Measurements from ENCODE around the gene ITGAX. TPM values are rescaled to one million over a fixed set of nuclear protein-coding genes. Genes with fewer than 3 reads are reported as not detected.
"Not testable (repeated sequence)": the region's sequence is repeated elsewhere in the genome, so short reads cannot be mapped to it uniquely, and the experiment has no call there.

ITGAX gene
- total RNA-seq, result 56.2 and 56.9 TPM in 2 replicates

DNA sequence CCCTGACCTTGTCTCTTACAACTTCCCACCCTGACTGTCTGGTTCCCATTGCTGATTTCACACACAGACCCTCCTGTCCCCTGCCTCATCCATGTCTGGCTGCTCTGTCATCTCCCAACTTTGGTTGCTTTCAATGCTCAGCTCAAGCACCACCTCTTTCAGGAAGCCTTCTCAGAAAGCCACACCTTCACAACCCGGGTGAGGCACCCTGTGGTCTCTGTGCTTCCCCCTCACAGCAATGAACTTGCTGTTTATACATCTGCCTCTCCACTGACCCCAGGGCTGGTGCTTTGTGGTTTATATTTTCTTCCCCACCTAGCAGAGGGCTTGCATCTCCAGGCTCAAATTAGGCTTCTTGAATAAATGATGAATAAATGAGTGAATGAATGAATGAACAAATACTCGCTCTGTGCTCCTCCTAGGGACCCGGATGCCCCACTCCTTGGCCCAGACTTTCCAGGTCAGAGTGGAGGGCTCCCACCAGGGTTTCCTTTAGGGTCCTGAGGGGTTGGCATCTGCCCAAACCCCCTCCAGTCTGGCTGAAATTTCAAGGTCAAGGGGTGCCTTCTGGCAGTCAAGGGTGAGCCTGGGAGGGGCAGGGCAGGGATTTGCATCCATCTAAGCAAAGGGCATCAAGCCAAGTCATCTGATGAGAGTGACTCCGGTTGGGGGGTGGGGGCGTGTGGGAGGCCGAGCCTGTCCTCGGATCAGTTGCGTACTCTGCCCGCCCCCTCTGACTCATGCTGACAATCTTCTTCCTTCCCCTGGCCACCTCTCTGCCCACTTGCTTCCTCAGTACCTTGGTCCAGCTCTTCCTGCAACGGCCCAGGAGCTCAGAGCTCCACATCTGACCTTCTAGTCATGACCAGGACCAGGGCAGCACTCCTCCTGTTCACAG lies at the start of gene ITGAX:
Gene ITGAX, plus strand, starts transcription at position 783 of the 898 bp plus-strand sequence. Its CDS starts 79 bp downstream, at position 862.
- intact Hi-C loops (cut with micrococcal nuclease), result loop anchor here (1.0 to 10.0 kb wide), 5 partner anchors 32 to 515 kb away; partner anchors contain the start of gene PYCARD
- peak; percentile 64 for DNase-seq (ENCODE audit: low spot score)
- Mint-ChIP-seq H3K4me3 (ENCODE audit: low read depth) (peak within 1 kb of the TSS; percentile 86), H3K27me3 (ENCODE audit: low read depth) (no peaks in the 10 kb centered on the region), H3K9me3 (no peaks in the 10 kb centered on the region), H3K4me1 (ENCODE audit: low read depth) (peaks cover 62% of the 10 kb centered on the region), H3K27ac (peak within 1 kb of the TSS; percentile 97), H3K36me3 (ENCODE audit: low read depth) (peaks cover 9% of the 10 kb centered on the region)

DNA sequence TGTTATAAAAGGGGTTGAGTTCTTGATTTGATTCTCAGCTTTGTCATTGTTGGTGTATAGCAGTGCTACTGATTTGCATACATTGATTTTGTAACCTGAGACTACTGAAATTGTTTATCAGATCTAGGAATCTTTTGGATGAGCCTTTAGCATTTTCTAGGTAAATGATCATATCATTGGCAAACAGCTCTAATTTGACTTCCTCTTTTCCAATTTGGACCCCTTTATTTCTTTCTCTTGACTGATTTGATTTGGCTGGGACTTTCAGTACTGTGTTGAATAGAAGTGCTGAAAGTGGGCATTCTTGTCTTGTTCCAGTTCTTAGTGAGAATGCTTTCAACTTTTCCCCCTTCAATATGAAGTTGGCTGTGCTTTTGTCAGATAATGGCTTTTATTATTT lies 49.8 kb upstream of the ITGAX start:
- Mint-ChIP-seq H3K9me3 (peaks cover 5% of the 10 kb centered on the region), H3K4me3 (ENCODE audit: low read depth) (no peak overlapping the region), H3K36me3 (ENCODE audit: low read depth) (peaks cover 13% of the 10 kb centered on the region), H3K27me3 (ENCODE audit: low read depth) (peaks cover 31% of the 10 kb centered on the region), H3K4me1 (ENCODE audit: low read depth) (peaks cover 11% of the 10 kb centered on the region), H3K27ac (no peak overlapping the region)
- intact Hi-C loops (cut with micrococcal nuclease), result no loop called here
- DNase-seq (ENCODE audit: low spot score), result no peak

DNA sequence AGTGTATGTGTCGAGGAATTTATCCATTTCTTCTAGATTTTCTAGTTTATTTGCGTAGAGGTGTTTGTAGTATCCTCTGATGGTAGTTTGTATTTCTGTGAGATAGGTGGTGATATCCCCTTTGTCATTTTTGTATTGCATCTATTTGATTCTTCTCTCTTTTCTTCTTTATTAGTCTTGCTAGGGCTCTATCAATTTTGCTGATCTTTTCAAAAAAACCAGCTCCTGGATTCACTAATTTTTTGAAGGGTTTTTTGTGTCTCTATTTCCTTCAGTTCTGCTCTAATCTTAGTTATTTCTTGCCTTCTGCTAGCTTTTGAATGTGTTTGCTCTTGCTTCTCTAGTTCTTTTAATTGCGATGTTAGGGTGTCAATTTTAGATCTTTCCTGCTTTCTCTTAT lies 46.6 kb upstream of the ITGAX start:
- H3K4me1 Mint-ChIP-seq (ENCODE audit: low read depth); H3K9me3 Mint-ChIP-seq; H3K4me3 Mint-ChIP-seq (ENCODE audit: low read depth); DNase-seq (ENCODE audit: low spot score); H3K27ac Mint-ChIP-seq; intact Hi-C loops (cut with micrococcal nuclease): not testable (repeated sequence)
- peaks cover 14% of the 10 kb centered on the region for H3K36me3 Mint-ChIP-seq (ENCODE audit: low read depth)
- peaks cover 33% of the 10 kb centered on the region for H3K27me3 Mint-ChIP-seq (ENCODE audit: low read depth)

GRCh38 chr16:31322500-31322899 lies 32.5 kb upstream of the ITGAX start:
- Mint-ChIP-seq H3K36me3 (ENCODE audit: low read depth) (peaks cover 32% of the 10 kb centered on the region), H3K4me3 (ENCODE audit: low read depth) (no peak overlapping the region), H3K27ac (no peak overlapping the region), H3K4me1 (ENCODE audit: low read depth) (peaks cover under 1% of the 10 kb centered on the region), H3K27me3 (ENCODE audit: low read depth) (peaks cover 2% of the 10 kb centered on the region), H3K9me3 (peaks cover 38% of the 10 kb centered on the region)
- no peak for DNase-seq (ENCODE audit: low spot score)
- intact Hi-C loops (cut with micrococcal nuclease), result no loop called here

DNA sequence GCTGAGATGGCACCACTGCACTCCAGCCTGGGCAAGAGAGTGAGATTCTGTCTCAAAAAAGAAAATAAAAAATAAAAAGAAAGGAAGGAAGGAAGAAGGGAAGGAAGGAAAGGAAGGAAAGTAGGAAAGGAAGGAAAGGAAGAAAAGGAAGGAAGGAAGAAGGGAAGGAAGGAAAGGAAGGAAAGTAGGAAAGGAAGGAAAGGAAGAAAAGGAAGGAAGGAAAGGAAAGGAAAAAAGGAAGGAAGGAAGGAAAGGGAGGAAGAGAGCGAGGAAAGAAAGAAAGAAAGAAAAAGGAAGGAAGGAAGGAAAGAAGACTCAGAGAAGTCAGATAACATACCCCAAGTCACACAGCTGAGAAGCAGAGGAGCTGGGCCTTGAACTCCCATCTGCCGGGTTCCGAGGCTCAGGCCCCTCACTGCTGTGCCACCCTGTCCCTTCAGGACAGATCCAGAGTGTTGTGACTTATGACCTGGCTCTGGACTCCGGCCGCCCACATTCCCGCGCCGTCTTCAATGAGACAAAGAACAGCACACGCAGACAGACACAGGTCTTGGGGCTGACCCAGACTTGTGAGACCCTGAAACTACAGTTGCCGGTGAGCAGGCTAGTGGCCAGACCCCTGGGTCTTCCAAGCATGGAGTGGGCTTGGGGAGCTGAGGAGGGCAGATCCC lies 30.9 kb upstream of the ITGAX start:
- DNase-seq (ENCODE audit: low spot score), result no peak
- Mint-ChIP-seq H3K9me3 (peaks cover 30% of the 10 kb centered on the region), H3K27me3 (ENCODE audit: low read depth) (no peaks in the 10 kb centered on the region), H3K4me3 (ENCODE audit: low read depth) (no peak overlapping the region), H3K36me3 (ENCODE audit: low read depth) (peaks cover 32% of the 10 kb centered on the region), H3K27ac (no peak overlapping the region), H3K4me1 (ENCODE audit: low read depth) (peaks cover 12% of the 10 kb centered on the region)
- intact Hi-C loops (cut with micrococcal nuclease), result no loop called here

- Mint-ChIP-seq H3K27me3 (ENCODE audit: low read depth) (no peaks in the 10 kb centered on the region), H3K4me1 (ENCODE audit: low read depth) (peaks cover 12% of the 10 kb centered on the region), H3K36me3 (ENCODE audit: low read depth) (peaks cover 32% of the 10 kb centered on the region), H3K9me3 (peaks cover 30% of the 10 kb centered on the region), H3K4me3 (ENCODE audit: low read depth) (no peak overlapping the region), H3K27ac (no peak overlapping the region)
- no peak for DNase-seq (ENCODE audit: low spot score)
- intact Hi-C loops (cut with micrococcal nuclease), result no loop called here
Measured at GRCh38 chr16:31325171-31325570, 29.8 kb upstream of the ITGAX start.

DNA sequence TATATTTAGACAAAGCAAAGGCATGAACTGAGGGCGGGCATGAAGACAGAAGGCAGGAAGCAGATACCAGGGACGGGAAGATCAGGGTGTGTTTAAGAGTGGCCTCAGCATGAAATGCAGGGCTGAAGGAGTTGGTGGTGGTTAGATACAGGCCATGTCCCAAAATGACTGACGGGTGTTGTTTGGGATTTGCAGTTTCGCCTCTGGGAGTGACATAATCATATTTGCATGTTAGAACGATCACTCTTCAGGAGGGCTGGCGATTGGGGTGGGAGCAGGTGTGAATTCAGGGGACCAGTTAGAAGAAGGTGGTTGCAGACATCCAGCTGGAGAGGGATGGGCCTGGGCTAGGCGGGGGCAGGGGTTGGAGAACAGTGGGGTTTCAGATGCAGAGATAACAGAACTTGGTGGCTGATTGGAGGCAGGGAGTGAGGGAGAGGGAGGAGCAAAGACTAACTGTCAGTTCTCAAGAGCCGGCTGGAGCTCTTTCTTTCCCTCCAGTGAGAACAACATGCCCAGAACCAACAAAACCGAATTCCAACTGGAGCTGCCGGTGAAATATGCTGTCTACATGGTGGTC lies 27.2 kb upstream of the ITGAX start:
- peaks cover 10% of the 10 kb centered on the region for H3K9me3 Mint-ChIP-seq

DNA sequence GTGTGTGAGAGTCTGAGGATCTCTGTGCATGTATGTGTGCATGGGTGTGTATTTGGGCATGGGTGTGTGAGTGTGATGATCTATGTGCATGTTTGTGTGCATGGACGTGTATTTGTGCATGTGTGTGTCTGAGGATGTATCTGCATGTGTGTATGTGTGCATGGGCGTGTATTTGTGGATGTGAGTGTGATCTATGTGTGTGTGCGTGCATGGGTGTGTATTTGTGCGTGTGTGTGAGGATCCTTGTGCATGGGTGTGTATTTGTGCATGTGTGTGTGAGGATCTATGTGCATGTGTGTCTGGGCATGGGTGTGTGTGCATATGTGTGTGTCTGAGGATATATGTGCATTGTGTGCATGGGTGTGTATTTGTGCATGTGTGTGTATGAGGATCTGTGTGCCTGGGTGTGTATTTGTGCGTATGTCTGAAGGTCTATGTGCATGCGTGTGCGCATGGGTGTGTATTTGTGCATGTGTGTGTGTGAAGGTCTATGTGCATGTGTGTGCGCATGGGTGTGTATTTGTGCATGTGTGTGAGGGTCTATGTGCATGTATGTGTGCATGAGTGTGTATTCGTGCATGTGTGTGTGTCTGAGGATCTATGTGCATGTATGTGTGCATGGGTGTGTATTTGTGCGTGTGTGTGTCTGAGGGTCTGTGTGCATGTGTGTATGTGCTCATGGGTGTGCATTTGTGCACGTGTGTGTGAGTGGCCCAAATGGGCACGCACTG lies 26.5 kb upstream of the ITGAX start:
- peaks cover 6% of the 10 kb centered on the region for H3K9me3 Mint-ChIP-seq
- H3K36me3 Mint-ChIP-seq (ENCODE audit: low read depth), result peaks cover 18% of the 10 kb centered on the region
- intact Hi-C loops (cut with micrococcal nuclease), result no loop called here
- H3K4me3 Mint-ChIP-seq (ENCODE audit: low read depth), result no peak overlapping the region
- H3K4me1 Mint-ChIP-seq (ENCODE audit: low read depth), result peaks cover 19% of the 10 kb centered on the region
- no peak for DNase-seq (ENCODE audit: low spot score)
- H3K27me3 Mint-ChIP-seq (ENCODE audit: low read depth), result peaks cover 7% of the 10 kb centered on the region
- H3K27ac Mint-ChIP-seq, result no peak overlapping the region

More for the DNA sequence above, 27.2 kb upstream of the ITGAX start:
- intact Hi-C loops (cut with micrococcal nuclease), result no loop called here
- H3K4me1 Mint-ChIP-seq (ENCODE audit: low read depth), result peaks cover 19% of the 10 kb centered on the region
- H3K27ac Mint-ChIP-seq, result no peak overlapping the region
- peaks cover 20% of the 10 kb centered on the region for H3K36me3 Mint-ChIP-seq (ENCODE audit: low read depth)
- no peak for DNase-seq (ENCODE audit: low spot score)
- no peak overlapping the region for H3K4me3 Mint-ChIP-seq (ENCODE audit: low read depth)
- peaks cover 7% of the 10 kb centered on the region for H3K27me3 Mint-ChIP-seq (ENCODE audit: low read depth)

DNA sequence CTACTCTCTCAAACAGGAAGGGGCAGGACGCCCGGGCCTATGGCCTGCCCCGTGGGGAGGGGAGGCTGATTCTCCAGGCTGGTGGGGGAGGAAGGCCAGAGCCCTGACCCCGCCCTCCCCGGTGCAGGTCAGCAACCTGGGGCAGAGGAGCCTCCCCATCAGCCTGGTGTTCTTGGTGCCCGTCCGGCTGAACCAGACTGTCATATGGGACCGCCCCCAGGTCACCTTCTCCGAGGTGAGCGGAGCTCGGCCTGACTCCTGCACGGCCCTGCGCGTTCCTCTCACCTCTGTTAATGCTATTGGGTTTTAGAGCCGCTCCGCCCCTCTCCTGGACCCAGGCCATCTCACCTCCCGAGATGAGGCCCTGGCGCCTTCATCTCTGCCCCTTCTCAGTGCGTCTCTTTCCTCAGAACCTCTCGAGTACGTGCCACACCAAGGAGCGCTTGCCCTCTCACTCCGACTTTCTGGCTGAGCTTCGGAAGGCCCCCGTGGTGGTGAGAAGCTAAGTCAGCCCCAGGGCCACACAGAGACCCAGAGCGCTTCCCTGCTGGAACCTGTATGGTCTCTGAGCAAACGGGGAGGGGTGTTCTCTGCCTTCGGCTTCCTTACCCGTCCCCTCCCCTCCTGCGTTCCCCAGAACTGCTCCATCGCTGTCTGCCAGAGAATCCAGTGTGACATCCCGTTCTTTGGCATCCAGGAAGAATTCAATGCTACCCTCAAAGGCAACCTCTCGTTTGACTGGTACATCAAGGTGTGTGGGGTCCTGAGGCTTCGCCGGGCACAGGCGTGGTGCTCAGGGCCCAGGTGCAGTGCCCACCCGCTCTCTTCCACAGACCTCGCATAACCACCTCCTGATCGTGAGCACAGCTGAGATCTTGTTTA lies 25.1 kb upstream of the ITGAX start:
- Mint-ChIP-seq H3K27ac (no peak overlapping the region), H3K36me3 (ENCODE audit: low read depth) (peaks cover 16% of the 10 kb centered on the region), H3K9me3 (peaks cover 6% of the 10 kb centered on the region), H3K4me1 (ENCODE audit: low read depth) (peaks cover 19% of the 10 kb centered on the region), H3K27me3 (ENCODE audit: low read depth) (peaks cover 9% of the 10 kb centered on the region), H3K4me3 (ENCODE audit: low read depth) (peak overlapping the region; percentile 87)
- DNase-seq (ENCODE audit: low spot score), result no peak
- intact Hi-C loops (cut with micrococcal nuclease), result no loop called here

DNA sequence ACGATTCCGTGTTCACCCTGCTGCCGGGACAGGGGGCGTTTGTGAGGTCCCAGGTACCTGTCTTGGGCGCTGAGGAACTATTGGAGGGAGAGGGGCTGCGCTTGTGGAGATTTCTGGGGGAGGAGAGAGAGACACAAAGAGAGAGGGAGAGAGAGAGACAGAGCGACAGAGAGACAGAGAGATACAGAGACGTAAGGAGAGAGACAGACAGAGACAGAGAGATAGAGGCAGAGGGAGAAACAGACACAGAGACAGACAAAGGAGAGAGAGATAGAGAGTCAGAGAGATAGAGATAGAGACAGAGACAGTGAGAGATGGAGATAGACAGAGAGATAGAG lies 24.5 kb upstream of the ITGAX start:
- Mint-ChIP-seq H3K4me1 (ENCODE audit: low read depth) (peaks cover 19% of the 10 kb centered on the region), H3K36me3 (ENCODE audit: low read depth) (peaks cover 10% of the 10 kb centered on the region), H3K27me3 (ENCODE audit: low read depth) (peaks cover 15% of the 10 kb centered on the region), H3K9me3 (peaks cover under 1% of the 10 kb centered on the region), H3K4me3 (ENCODE audit: low read depth) (peak overlapping the region; percentile 87), H3K27ac (no peak overlapping the region)
- intact Hi-C loops (cut with micrococcal nuclease), result no loop called here
- DNase-seq (ENCODE audit: low spot score), result no peak

DNA sequence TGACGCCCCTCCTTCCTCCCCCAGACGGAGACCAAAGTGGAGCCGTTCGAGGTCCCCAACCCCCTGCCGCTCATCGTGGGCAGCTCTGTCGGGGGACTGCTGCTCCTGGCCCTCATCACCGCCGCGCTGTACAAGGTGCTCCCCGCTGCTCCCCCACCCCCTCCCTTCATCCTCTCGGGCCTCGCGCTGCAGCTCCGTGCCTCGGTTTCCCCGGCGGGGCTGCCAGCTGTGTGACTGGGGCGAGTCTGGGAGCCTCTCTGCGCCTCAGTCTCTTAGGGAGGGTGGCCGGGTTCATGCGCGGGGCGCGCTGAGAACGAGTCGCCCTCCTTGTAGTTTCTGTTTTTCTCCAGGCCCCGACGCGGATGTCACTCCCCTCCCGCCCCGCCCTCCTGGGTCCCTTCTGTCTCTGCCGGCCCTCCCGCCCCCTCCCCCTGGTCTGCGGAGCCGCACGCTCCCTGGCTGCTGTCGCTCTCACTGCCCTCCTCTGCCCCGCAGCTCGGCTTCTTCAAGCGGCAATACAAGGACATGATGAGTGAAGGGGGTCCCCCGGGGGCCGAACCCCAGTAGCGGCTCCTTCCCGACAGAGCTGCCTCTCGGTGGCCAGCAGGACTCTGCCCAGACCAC lies 23.7 kb upstream of the ITGAX start:
- DNase-seq (ENCODE audit: low spot score), result no peak
- H3K27ac Mint-ChIP-seq, result no peak overlapping the region
- intact Hi-C loops (cut with micrococcal nuclease), result no loop called here
- H3K36me3 Mint-ChIP-seq (ENCODE audit: low read depth), result peaks cover 9% of the 10 kb centered on the region
- no peaks in the 10 kb centered on the region for H3K9me3 Mint-ChIP-seq
- peaks cover 16% of the 10 kb centered on the region for H3K27me3 Mint-ChIP-seq (ENCODE audit: low read depth)
- peaks cover 19% of the 10 kb centered on the region for H3K4me1 Mint-ChIP-seq (ENCODE audit: low read depth)
- H3K4me3 Mint-ChIP-seq (ENCODE audit: low read depth), result peak overlapping the region; percentile 64

Data from activated T-helper 2 cell treated with anti-CD3 and anti-CD28 coated beads, Interferon-gamma antibody, Interleukin-2, Interleukin-4, amounts not matched to agents 10 μg/mL and 5 μg/mL and 100 μg/mL, durations not matched to agents 14 hours and 24 hours and 36 hours (primary cell).